Heart right ventricle (tissue), 16 donors: Measurements from ENCODE around the gene SLC6A12. TPM values are rescaled to one million over a fixed set of nuclear protein-coding genes. Genes with fewer than 3 reads are reported as not detected.

Source experiments
- ATAC-seq, 8 donors: fragments of 200-7000 bp; cut with Tn5 transposase; one replicate each; pipeline ENCODE4 v1.9.1; 2020; ENCODE audit warnings: mild to moderate bottlenecking in 8 of 8, moderate library complexity in 8 of 8, moderate number of reproducible peaks in 1 of 8
- DNase-seq, 2 donors: peaks; one replicate each; pipeline ENCODE4 v3.0.0-alpha.2; 2020
- H3K27ac ChIP-seq, 10 donors: fragments of 200-600 bp; sonication (generic) in 2 of 10; one replicate each; pipeline versions ENCODE4 v1.5.0 to v1.8.0; 2020 to 2022; ENCODE audit warnings: mild to moderate bottlenecking in 3 of 10
- H3K27me3 ChIP-seq, 7 donors: fragments of 200-600 bp; one replicate each; pipeline ENCODE4 v1.8.0; 2021 to 2022; ENCODE audit warnings: mild to moderate bottlenecking in 2 of 7
- H3K36me3 ChIP-seq, 9 donors: fragments of 200-600 bp; sonication (generic) in 1 of 9; one replicate each; pipeline versions ENCODE4 v1.5.0 to v1.8.0; 2020 to 2022; ENCODE audit warnings: mild to moderate bottlenecking in 2 of 9
- H3K4me1 ChIP-seq, 9 donors: fragments of 200-600 bp; sonication (generic) in 1 of 9; one replicate each; pipeline versions ENCODE4 v1.5.0 to v1.8.0; 2020 to 2022; ENCODE audit warnings: mild to moderate bottlenecking in 4 of 9
- H3K4me3 ChIP-seq, 10 donors: fragments of 200-600 bp; sonication (generic) in 2 of 10; one replicate each; pipeline versions ENCODE4 v1.5.0 to v1.8.0; 2020 to 2022; ENCODE audit warnings: mild to moderate bottlenecking in 7 of 10, moderate library complexity in 2 of 10
- H3K9me3 ChIP-seq, 11 donors: fragments of 200-600 bp in 10 of 11; sonication (generic) in 2 of 11; one replicate each; pipeline versions ENCODE4 v1.5.0 to v1.8.0; 2013 to 2022; ENCODE audit warnings: mild to moderate bottlenecking in 2 of 11, control low read depth in 1 of 11, moderate library complexity in 1 of 11
- WGBS, 2 donors: extraction: QIAGEN DNeasy Blood & Tissue Kit; methylation state at CpG; one replicate each; pipeline ENCODE4 v1.1.7; 2013; ENCODE audit warnings: inconsistent platforms in 1 of 2; 5-methylcytosine and 5-hydroxymethylcytosine counted together
- intact Hi-C, 10 donors: fragments of 100-400 bp; cut with DNase I; formaldehyde crosslinking; loops; one replicate each; pipeline versions ENCODE4 v1.11.1 to v1.14.2; 2022
- polyA plus RNA-seq, 2 donors: library from polyadenylated mRNA; stranded (reverse); fragments of 200-250 nt; gene quantifications; one replicate each; pipeline ENCODE4 v1.2.3, GENCODE V29; 2013
- total RNA-seq, 10 donors: library from RNA; stranded (reverse); fragmentation: NEBNext Ultra II Directional in 3 of 10; extraction: Animal tissue kit (Norgen Biotek cat#: 25700) in 3 of 10; gene quantifications; one replicate each; pipeline versions ENCODE4 v1.2.1 to v1.2.4, GENCODE V29; 2021 to 2023
- TF ChIP-seq, protein P1 (sequence below), 9 donors: fragments of 200-600 bp; sonication (generic) in 2 of 9; IDR thresholded peaks; one replicate each; pipeline versions ENCODE4 v1.5.0 to v1.8.0; 2021 to 2022; ENCODE audit warnings: antibody characterized with exemption in 9 of 9, mild to moderate bottlenecking in 5 of 9, moderate library complexity in 1 of 9
- donor health status: Arrhythmogenic right ventricular cardiomyopathy.
- donor health status: ischemic (EF 13 %, LVEDD 7.1; RV severe dilation, severe dysfunction).
- donor health status: healthy with polysubstance abuse.
- donor health status: DM: no; HTN: yes; CAD: no.
- donor health status: DM: no; HTN: no; CAD: no.
- donor health status: ischemic (EF 25% LVEDD 6.9; RV normal size, moderate dysfunction).
- donor health status: ischemic (EF 25% LVEDD 5.7; RV mildly dilated, moderate dysfunction).
- donor health status: healthy.
- donor health status: DM: yes; HTN: yes; CAD: no.
- donor health status: Ischemic cardiomyopathy.
- donor health status: ischemic (EF 35%, LVEDD 5.7; RV mildly dilated, moderate dysfunction).
- donor health status: nonischemic (EF 11% LVEDD 7.7; RV severe dilation, severe dysfunction).
- donor health status: DM: yes; HTN: yes; CAD: no.
- donor health status: PGD.
- donor health status: ischemic (EF 29% LVEDD 5.4; RV normal size, mild dysfunction).
- donor health status: nonischemic (EF 23%, LVEDD 6.1; RV moderate dilation, normal function).

SLC6A12 gene
- total and polyA plus RNA-seq, 12 donors: 0.14 to 1.4 (median 0.74) TPM

DNA sequence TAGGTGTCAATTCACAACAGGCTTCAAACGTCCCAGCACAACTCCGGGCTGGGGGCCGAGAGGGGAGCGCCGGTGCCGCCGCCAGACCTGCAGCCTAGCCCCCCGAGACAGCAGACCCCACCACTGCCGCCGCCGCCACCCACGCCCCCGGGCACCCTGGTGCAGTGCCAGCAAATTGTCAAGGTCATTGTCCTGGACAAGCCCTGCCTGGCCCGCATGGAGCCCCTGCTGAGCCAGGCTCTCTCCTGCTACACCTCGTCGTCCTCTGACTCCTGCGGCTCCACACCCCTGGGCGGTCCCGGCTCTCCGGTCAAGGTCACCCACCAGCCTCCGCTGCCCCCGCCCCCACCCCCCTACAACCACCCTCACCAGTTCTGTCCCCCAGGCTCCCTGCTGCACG lies 39.4 kb downstream of the SLC6A12 start:
- ATAC-seq: no peak
- peaks cover 38 to 96% (median 79%) of the 10 kb centered on the region in 9 donors for H3K4me1 ChIP-seq
- WGBS, 2 donors: 61 to 62% methylated on average over 21 to 23 of the region's 23 CpGs
- no peak overlapping the region for H3K4me3 ChIP-seq
- H3K9me3 ChIP-seq: no peaks in the 10 kb centered on the region
- peak overlapping the region in 7 of 10 donors; percentile 39 to 84 (median 79) for H3K27ac ChIP-seq
- no peaks in the 10 kb centered on the region for H3K36me3 ChIP-seq
- TF ChIP-seq, protein P1, sequence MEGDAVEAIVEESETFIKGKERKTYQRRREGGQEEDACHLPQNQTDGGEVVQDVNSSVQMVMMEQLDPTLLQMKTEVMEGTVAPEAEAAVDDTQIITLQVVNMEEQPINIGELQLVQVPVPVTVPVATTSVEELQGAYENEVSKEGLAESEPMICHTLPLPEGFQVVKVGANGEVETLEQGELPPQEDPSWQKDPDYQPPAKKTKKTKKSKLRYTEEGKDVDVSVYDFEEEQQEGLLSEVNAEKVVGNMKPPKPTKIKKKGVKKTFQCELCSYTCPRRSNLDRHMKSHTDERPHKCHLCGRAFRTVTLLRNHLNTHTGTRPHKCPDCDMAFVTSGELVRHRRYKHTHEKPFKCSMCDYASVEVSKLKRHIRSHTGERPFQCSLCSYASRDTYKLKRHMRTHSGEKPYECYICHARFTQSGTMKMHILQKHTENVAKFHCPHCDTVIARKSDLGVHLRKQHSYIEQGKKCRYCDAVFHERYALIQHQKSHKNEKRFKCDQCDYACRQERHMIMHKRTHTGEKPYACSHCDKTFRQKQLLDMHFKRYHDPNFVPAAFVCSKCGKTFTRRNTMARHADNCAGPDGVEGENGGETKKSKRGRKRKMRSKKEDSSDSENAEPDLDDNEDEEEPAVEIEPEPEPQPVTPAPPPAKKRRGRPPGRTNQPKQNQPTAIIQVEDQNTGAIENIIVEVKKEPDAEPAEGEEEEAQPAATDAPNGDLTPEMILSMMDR (IDR thresholded peaks at IDR 0.05): no peak
- H3K27me3 ChIP-seq: peaks cover 0 to 9% (median 0%) of the 10 kb centered on the region in 7 donors
- intact Hi-C loops: no loop called here
- DNase-seq: no peak

DNA sequence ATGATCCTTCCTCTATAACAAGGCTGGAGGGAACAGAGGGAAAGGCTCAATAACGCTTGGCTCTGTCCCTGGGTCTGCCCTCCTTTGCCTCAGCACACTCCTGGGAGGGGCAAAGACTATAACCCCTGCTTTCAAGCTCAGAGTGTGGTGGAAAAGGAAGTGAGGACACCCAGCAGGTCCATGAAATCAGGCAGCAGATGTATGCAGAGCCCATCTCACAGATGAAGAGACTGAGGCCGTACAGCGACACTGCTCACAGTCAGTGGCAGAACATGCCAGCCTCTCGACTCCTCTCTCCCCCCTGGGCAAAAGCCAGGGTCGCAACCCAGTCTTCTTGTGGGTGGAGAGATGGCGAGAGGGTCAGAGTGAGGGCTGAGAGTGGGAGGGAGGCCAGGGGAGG lies 39.8 kb downstream of the SLC6A12 start:
- no peak for DNase-seq
- H3K9me3 ChIP-seq: no peaks in the 10 kb centered on the region
- intact Hi-C loops: no loop called here
- no peak for ATAC-seq
- H3K27ac ChIP-seq: peak overlapping the region in 6 of 10 donors; percentile 39 to 84 (median 78)
- no peak overlapping the region for H3K4me3 ChIP-seq
- H3K27me3 ChIP-seq: peaks cover 0 to 9% (median 0%) of the 10 kb centered on the region in 7 donors
- H3K36me3 ChIP-seq: no peaks in the 10 kb centered on the region
- H3K4me1 ChIP-seq: peaks cover 37 to 96% (median 78%) of the 10 kb centered on the region in 9 donors
- 75 to 91% methylated on average over 6 of the region's 6 CpGs for WGBS, 2 donors
- TF ChIP-seq, protein P1 (IDR thresholded peaks at IDR 0.05): no peak

DNA sequence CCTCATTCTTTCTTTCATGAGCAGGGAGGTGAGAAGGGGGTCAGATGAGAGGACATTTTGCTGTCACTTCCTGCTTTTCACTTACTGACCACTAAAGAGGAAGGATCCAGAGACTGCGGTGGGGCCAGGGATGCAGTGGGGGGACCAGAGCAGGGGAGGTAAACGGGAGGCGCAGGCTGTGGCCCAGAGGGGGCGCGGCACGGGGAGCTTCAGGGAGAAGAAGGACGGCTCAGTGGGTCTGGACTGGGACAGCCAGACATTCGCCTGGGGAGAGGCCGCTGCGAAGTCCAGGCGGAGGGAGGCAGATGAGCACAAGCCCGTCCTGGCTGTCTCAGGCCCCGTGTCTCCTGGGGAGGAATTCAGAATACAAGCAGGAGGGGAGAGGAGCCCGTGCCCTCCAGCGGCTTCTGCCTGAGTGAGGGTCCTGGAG lies 41.2 kb downstream of the SLC6A12 start:
- ATAC-seq: no peak
- DNase-seq: no peak
- Histone ChIP-seq H3K27me3 (peaks cover 0 to 9% (median 0%) of the 10 kb centered on the region in 7 donors), H3K9me3 (no peaks in the 10 kb centered on the region), H3K27ac (peak overlapping the region in 7 of 10 donors; percentile 13 to 77 (median 44)), H3K4me1 (peaks cover 28 to 96% (median 70%) of the 10 kb centered on the region in 9 donors), H3K4me3 (no peak overlapping the region), H3K36me3 (peaks cover 0 to 1% (median 0%) of the 10 kb centered on the region in 9 donors)
- WGBS, 2 donors: 79 to 84% methylated on average over 15 of the region's 15 CpGs
- TF ChIP-seq, protein P1 (IDR thresholded peaks at IDR 0.05): no peak
- intact Hi-C loops: no loop called here

DNA sequence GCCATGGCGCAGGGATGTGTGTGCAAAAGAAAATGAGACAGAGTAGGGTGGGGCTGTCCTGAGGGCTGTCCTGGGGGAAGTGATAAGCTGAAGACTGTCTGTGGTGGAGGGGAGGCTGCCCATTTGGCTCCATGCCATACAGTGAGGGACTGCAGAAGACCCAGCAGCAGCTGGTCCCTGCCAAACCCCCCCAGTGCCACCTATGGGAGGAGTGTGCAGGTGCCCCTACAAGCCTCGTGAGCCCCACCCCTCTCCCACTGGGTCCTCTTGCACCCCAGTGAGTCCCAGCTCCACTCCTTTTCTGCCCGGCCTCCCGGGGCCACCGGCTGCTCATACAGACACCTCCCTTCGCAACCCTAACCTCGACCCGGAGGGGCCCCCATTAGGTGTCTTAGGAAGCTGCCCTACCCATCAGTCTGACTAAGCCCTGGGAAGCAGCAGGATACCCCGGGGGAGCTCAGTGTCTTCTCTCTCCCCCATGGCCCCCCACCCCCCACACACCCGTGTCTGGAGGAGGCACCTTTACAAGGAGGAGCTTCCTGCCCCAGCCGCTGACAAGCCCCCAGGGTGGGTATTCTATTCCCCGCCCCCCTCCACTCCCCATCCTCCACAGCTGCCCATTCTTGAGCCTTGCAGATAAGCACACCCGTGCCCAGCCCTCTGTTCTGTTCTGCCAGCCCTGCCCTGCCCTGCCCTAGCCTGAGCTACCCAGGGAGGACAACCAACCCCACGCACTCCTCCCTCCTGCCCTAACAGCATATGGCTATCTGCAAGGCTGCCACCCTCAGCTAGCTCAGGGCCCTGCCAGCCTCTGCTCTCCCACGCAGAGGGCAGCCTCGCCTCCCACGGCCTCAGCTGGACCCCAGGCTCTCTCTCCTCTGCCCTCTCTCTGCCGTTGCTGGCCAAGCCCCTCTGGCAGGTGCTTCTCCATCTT lies 41.9 kb downstream of the SLC6A12 start:
- TF ChIP-seq, protein P1 (IDR thresholded peaks at IDR 0.05): no peak
- Histone ChIP-seq H3K9me3 (no peaks in the 10 kb centered on the region), H3K4me1 (peaks cover 22 to 96% (median 70%) of the 10 kb centered on the region in 9 donors), H3K4me3 (no peak overlapping the region), H3K36me3 (peaks cover 0 to 4% (median 0%) of the 10 kb centered on the region in 9 donors), H3K27ac (peak overlapping the region in 6 of 10 donors; percentile 13 to 77 (median 44)), H3K27me3 (peaks cover 0 to 9% (median 0%) of the 10 kb centered on the region in 7 donors)
- intact Hi-C loops: no loop called here
- ATAC-seq (peak in 3 of 8 donors; percentile 5 to 7 (median 6)), DNase-seq (no peak)
- 53 to 65% methylated on average over 18 of the region's 18 CpGs for WGBS, 2 donors
